ENCODE results near the gene MBTPS1. TPM values are rescaled to one million over a fixed set of nuclear protein-coding genes. Genes with fewer than 3 reads are reported as not detected.

MBTPS1 gene
- total RNA-seq, 1 donor from 2014 or later = 95.6 TPM

DNA sequence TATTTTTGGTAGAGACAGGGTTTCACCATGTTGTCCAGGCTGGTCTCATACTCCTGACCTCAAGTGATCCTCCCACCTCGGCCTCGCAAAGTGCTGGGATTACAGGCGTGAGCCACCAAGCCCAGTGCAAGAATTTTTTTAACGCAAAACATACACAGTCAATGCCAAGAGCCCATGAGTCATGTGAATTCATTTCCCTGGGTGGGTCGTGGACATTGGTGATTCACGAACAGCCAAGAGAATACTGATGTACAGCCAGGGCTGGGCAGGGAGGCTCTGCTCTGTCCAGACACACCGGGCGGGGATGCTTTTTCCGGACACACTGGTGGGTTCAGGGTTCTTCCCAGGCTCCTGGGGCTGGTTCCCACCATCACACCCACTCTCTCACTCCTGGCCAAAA is 91.9 kb downstream of the MBTPS1 start:
- Histone ChIP-seq H3K27me3 (no peaks in the 10 kb centered on the region), H3K4me1 (no peaks in the 10 kb centered on the region), H3K9me3 (peaks cover 0 to 11% of the 10 kb centered on the region in 2 donors), H3K4me3 (no peak overlapping the region), H3K36me3 (no peaks in the 10 kb centered on the region), H3K27ac (no peak overlapping the region)
- intact Hi-C loops (cut with DNase I) = no loop called here
- no peak for DNase-seq (ENCODE audit: low spot score in 2 of 2)
- TF ChIP-seq, protein P1, sequence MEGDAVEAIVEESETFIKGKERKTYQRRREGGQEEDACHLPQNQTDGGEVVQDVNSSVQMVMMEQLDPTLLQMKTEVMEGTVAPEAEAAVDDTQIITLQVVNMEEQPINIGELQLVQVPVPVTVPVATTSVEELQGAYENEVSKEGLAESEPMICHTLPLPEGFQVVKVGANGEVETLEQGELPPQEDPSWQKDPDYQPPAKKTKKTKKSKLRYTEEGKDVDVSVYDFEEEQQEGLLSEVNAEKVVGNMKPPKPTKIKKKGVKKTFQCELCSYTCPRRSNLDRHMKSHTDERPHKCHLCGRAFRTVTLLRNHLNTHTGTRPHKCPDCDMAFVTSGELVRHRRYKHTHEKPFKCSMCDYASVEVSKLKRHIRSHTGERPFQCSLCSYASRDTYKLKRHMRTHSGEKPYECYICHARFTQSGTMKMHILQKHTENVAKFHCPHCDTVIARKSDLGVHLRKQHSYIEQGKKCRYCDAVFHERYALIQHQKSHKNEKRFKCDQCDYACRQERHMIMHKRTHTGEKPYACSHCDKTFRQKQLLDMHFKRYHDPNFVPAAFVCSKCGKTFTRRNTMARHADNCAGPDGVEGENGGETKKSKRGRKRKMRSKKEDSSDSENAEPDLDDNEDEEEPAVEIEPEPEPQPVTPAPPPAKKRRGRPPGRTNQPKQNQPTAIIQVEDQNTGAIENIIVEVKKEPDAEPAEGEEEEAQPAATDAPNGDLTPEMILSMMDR (IDR thresholded peaks at IDR 0.05) = no peak

DNA sequence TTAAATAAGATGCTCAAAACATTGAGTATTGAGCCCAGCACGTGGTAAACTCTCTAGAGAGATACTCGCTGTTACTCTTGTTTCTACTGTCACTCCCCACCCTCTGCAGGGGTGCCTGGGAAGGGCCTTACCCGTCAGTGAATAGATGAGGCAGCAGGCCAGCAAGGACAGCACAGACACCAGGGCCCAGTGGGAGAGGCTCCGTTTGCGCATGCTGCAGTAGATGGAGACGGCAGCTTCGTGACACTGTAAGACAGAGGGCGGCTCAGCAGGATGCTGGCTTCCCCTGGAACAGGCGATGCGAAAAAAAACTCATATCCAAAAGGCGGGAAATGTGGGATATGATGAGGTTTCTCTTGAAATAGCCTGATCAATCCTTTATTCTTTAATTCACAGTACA is 94.1 kb downstream of the MBTPS1 start:
- TF ChIP-seq, protein P1 (IDR thresholded peaks at IDR 0.05) = no peak
- DNase-seq (ENCODE audit: low spot score in 2 of 2) = no peak
- Histone ChIP-seq H3K27ac (no peak overlapping the region), H3K36me3 (no peaks in the 10 kb centered on the region), H3K9me3 (peaks cover 0 to 14% of the 10 kb centered on the region in 2 donors), H3K4me1 (no peaks in the 10 kb centered on the region), H3K4me3 (no peak overlapping the region), H3K27me3 (no peaks in the 10 kb centered on the region)
- intact Hi-C loops (cut with DNase I) = no loop called here

DNA sequence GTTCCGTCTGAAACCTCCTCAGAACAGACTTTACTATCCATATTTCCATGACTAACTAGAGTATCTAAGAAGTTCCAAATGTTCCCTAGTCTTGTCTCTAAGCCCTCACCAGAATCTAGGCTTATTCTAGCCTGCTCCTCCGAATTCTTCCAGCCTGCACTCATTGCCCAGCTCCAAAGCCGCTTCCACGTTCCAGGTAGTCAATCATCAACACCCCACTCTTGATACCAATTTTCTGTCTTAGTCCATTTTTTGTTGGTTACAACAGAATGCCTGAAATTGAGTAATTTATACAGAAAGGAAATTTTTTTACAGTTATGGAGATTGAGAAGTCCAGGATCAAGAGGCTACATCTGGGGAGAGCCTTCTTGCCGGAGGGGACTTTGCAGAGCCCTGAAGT is 95.3 kb downstream of the MBTPS1 start:
- intact Hi-C loops (cut with DNase I) = no loop called here

DNA sequence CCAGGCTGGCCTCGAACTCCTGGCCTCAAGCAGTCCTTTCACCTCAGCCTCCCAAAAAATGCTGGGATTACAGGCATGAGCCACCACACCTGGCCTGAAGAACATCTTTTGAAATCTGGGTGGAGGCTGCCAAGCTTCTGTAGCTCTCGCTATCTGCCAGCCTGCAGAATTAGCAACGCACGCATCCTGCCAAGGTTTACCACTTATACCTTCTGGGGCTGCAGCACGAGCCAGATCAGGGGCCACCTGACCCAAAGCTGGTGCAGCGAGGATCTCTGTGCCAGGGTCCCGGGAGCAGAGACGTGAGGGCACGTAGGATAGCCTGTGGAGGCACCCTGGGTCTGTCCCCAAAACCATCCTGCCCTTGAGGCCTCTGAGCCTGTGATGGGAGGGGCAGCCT is 96.4 kb downstream of the MBTPS1 start:
- intact Hi-C loops (cut with DNase I) = no loop called here

More for the DNA sequence above, 95.3 kb downstream of the MBTPS1 start:
- Histone ChIP-seq H3K4me3 (no peak overlapping the region), H3K9me3 (peaks cover 0 to 14% of the 10 kb centered on the region in 2 donors), H3K27ac (no peak overlapping the region), H3K27me3 (no peaks in the 10 kb centered on the region), H3K36me3 (no peaks in the 10 kb centered on the region), H3K4me1 (no peaks in the 10 kb centered on the region)
- DNase-seq (ENCODE audit: low spot score in 2 of 2) = no peak
- TF ChIP-seq, protein P1 (IDR thresholded peaks at IDR 0.05) = no peak

DNA sequence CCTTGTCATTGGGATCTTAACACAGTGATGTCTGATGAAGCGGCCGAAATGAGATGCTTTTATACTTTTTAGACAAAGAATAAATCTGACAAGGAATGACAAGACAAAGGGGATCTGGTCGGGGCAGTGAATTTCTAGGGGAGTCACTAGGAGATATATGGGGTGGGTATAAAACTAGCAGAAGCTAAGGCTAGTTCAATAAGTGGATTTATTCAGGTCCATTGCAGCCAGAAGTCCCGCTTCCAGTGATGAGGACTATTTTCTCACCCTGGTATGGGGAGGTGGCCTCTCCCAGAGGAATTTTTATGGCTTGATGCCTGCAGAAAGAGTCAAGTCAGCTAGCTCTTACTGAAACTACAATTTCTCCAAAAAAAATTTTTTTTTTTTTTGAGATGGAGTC is 98.0 kb downstream of the MBTPS1 start:
- Histone ChIP-seq H3K27ac (no peak overlapping the region), H3K36me3 (no peaks in the 10 kb centered on the region), H3K9me3 (peaks cover 0 to 14% of the 10 kb centered on the region in 2 donors), H3K4me3 (no peak overlapping the region), H3K4me1 (no peaks in the 10 kb centered on the region), H3K27me3 (no peaks in the 10 kb centered on the region)
- no peak for DNase-seq (ENCODE audit: low spot score in 2 of 2)
- intact Hi-C loops (cut with DNase I) = no loop called here
- TF ChIP-seq, protein P1 (IDR thresholded peaks at IDR 0.05) = no peak

More for the DNA sequence above, 96.4 kb downstream of the MBTPS1 start:
- DNase-seq (ENCODE audit: low spot score in 2 of 2) = no peak
- Histone ChIP-seq H3K27ac (no peak overlapping the region), H3K9me3 (peaks cover 0 to 14% of the 10 kb centered on the region in 2 donors), H3K4me1 (no peaks in the 10 kb centered on the region), H3K27me3 (no peaks in the 10 kb centered on the region), H3K4me3 (no peak overlapping the region), H3K36me3 (no peaks in the 10 kb centered on the region)
- TF ChIP-seq, protein P1 (IDR thresholded peaks at IDR 0.05) = no peak

DNA sequence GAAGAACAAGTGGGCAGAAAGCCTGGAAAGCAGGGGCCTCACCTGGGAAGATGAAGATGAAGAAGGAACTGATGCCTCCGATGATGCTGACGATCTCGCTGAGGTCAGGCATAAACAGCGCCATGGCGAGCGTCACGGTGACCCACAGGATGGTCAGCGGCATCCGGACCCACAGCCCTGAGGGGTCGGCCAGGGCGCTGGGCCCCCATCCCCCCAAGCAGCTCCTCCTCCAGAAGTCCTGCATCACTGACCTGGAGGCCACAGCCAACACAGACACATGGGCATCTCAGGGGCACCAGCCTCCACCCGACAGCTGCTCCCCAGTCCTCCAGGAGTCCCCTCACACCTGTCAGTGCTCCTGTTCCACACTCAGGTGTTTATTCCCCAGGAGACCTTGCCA is 100.3 kb downstream of the MBTPS1 start:
- no peaks in the 10 kb centered on the region for H3K4me1 ChIP-seq
- H3K27me3 ChIP-seq = no peaks in the 10 kb centered on the region
- H3K36me3 ChIP-seq = no peaks in the 10 kb centered on the region
- no peak overlapping the region for H3K27ac ChIP-seq
- TF ChIP-seq, protein P1 (IDR thresholded peaks at IDR 0.05) = no peak
- no peak for DNase-seq (ENCODE audit: low spot score in 2 of 2)
- H3K9me3 ChIP-seq = peaks cover 0 to 9% of the 10 kb centered on the region in 2 donors
- intact Hi-C loops (cut with DNase I) = no loop called here
- no peak overlapping the region for H3K4me3 ChIP-seq

All from ascending aorta (tissue), 2 donors.